ENCODE measurements around the gene ANKS6. TPM values are rescaled to one million over a fixed set of nuclear protein-coding genes. Genes with fewer than 3 reads are reported as not detected.

Gene ANKS6
- total and polyA plus RNA-seq, 2 of the 8 experiments (the other 6 are each of a cell fraction or from before 2014, with no cell fraction given), result 34.1 to 56.3 TPM

- TF ChIP-seq CTCF (IDR thresholded peaks at IDR 0.05; ENCODE audit: control extremely low read depth in 1 of 3, insufficient read depth in 1 of 3, low read depth in 1 of 3, low read length in 3 of 3), result no peak
Observed at GRCh38 chr9:98714833-98715232, 81.5 kb downstream of the ANKS6 start (continued).

Measured in H1 (cell line).